D721Med (cell line): ENCODE measurements around the gene ZSCAN23.

ENCODE experiments used
- DNase-seq: peaks from one replicate; pipeline ENCODE4 v3.0.0; 2011; ENCODE audit warnings: low spot score; ENCODE audit not compliant: insufficient read length
- FAIRE-seq: peaks from 2 replicates; lab custom pipeline; 2011; peaks lifted over from hg19 to GRCh38; lab: Jason Lieb, UNC
- CTCF ChIP-seq: IDR thresholded peaks from 2 replicates; pipeline ENCODE4 v1.5.1; 2012; ENCODE audit warnings: mild to moderate bottlenecking, control low read depth; ENCODE audit not compliant: insufficient read depth; ENCODE audit errors: missing control alignments

The ZSCAN23 gene

GRCh38 chr6:28395918-28396317, 47.4 kb downstream of the ZSCAN23 start:
- no peak for TF ChIP-seq CTCF
- FAIRE-seq (no peak), DNase-seq (no peak)

GRCh38 chr6:28393912-28394662, 49.2 kb downstream of the ZSCAN23 start:
- peak; percentile 18 for TF ChIP-seq CTCF
- FAIRE-seq (no peak), DNase-seq (no peak)

GRCh38 chr6:28390688-28391087, 52.6 kb downstream of the ZSCAN23 start:
- DNase-seq = no peak
- FAIRE-seq = no peak
- no peak for TF ChIP-seq CTCF

- TF ChIP-seq CTCF = no peak
- DNase-seq = no peak
- FAIRE-seq = peak; percentile 69
Measured at GRCh38 chr6:28384143-28384533, 59.2 kb downstream of the ZSCAN23 start.

GRCh38 chr6:28383235-28384142, 59.8 kb downstream of the ZSCAN23 start:
- FAIRE-seq (no peak), DNase-seq (peak; percentile 36)

More at GRCh38 chr6:28383235-28384142, 59.8 kb downstream of the ZSCAN23 start:
- TF ChIP-seq CTCF = peak; percentile 27
